H9 (cell line): Measurements from ENCODE around the gene NEK6. TPM values are rescaled to one million over a fixed set of nuclear protein-coding genes. Genes with fewer than 3 reads are reported as not detected.

ENCODE experiments used
- DNase-seq: peaks from one replicate; pipeline ENCODE4 v3.0.0-alpha.2; 2017
- H2AFZ ChIP-seq: one replicate; pipeline ENCODE4 v1.6.1; 2013; ENCODE audit warnings: mild to moderate bottlenecking, low read length, control low read depth, moderate library complexity
- H2AK5ac ChIP-seq: 2 replicates; pipeline ENCODE4 v1.6.1; 2013; ENCODE audit warnings: low read length, control low read depth, mixed read lengths; ENCODE audit not compliant: insufficient read length
- H2BK120ac ChIP-seq: one replicate; pipeline ENCODE4 v1.6.1; 2013; ENCODE audit warnings: low read depth, mild to moderate bottlenecking, low read length, control low read depth, inconsistent platforms; ENCODE audit not compliant: poor library complexity, severe bottlenecking
- H2BK12ac ChIP-seq: 2 replicates; pipeline ENCODE4 v1.6.1; 2013; ENCODE audit warnings: low read length, control low read depth, mixed read lengths, low read depth; ENCODE audit not compliant: insufficient read length
- H2BK15ac ChIP-seq: 2 replicates; pipeline ENCODE4 v1.6.1; 2013; ENCODE audit warnings: low read depth, low read length, control low read depth
- H2BK20ac ChIP-seq: one replicate; pipeline ENCODE4 v1.6.1; 2013; ENCODE audit warnings: low read depth, mild to moderate bottlenecking, low read length, control low read depth, inconsistent platforms; ENCODE audit not compliant: poor library complexity, severe bottlenecking
- H2BK5ac ChIP-seq: 2 replicates; pipeline ENCODE4 v1.6.1; 2013; ENCODE audit warnings: low read length, control low read depth, mixed read lengths; ENCODE audit not compliant: insufficient read length
- H3K14ac ChIP-seq: 2 replicates; pipeline ENCODE4 v1.6.1; 2013; ENCODE audit warnings: low read length, control low read depth; ENCODE audit not compliant: insufficient read depth
- H3K18ac ChIP-seq: 2 replicates; pipeline ENCODE4 v1.6.1; 2013; ENCODE audit warnings: low read depth, mild to moderate bottlenecking, mixed read lengths, low read length, control low read depth; ENCODE audit not compliant: insufficient read length
- H3K23ac ChIP-seq: 2 replicates; pipeline ENCODE4 v1.6.1; 2013; ENCODE audit warnings: low read length, control low read depth, mixed read lengths, low read depth; ENCODE audit not compliant: insufficient read length
- H3K23me2 ChIP-seq: 2 replicates; pipeline ENCODE4 v1.6.1; 2013; ENCODE audit warnings: low read depth, mild to moderate bottlenecking, mixed read lengths, low read length, control low read depth; ENCODE audit not compliant: insufficient read length, poor library complexity, severe bottlenecking
- H3K27ac ChIP-seq: 2 replicates; pipeline ENCODE4 v1.5.1; 2013; ENCODE audit warnings: low read length, control low read depth, mixed read lengths, low read depth; ENCODE audit not compliant: insufficient read length
- H3K27me3 ChIP-seq: 2 replicates; pipeline ENCODE4 v1.6.1; 2013; ENCODE audit warnings: low read length, control low read depth, inconsistent platforms; ENCODE audit not compliant: insufficient read depth
- H3K4ac ChIP-seq: 2 replicates; pipeline ENCODE4 v1.6.1; 2013; ENCODE audit warnings: low read depth, mild to moderate bottlenecking, control low read depth, inconsistent platforms, low read length, moderate library complexity
- H3K4me1 ChIP-seq: 2 replicates; pipeline ENCODE4 v1.6.1; 2013; ENCODE audit warnings: low read length, control low read depth, inconsistent platforms; ENCODE audit not compliant: insufficient read depth
- H3K4me2 ChIP-seq: 2 replicates; pipeline ENCODE4 v1.6.1; 2013; ENCODE audit warnings: low read length, control low read depth, mixed read lengths; ENCODE audit not compliant: insufficient read length, insufficient read depth
- H3K56ac ChIP-seq: 2 replicates; pipeline ENCODE4 v1.6.1; 2013; ENCODE audit warnings: low read depth, mild to moderate bottlenecking, mixed read lengths, low read length, control low read depth; ENCODE audit not compliant: insufficient read length
- H3K79me1 ChIP-seq: 2 replicates; pipeline ENCODE4 v1.6.1; 2013; ENCODE audit warnings: low read depth, mild to moderate bottlenecking, moderate library complexity, low read length, control low read depth, inconsistent platforms; ENCODE audit not compliant: insufficient read depth, poor library complexity, severe bottlenecking
- H3K79me2 ChIP-seq: 2 replicates; pipeline ENCODE4 v1.6.1; 2013; ENCODE audit warnings: low read length, control low read depth, inconsistent platforms; ENCODE audit not compliant: insufficient read depth
- H3K9ac ChIP-seq: 2 replicates; pipeline ENCODE4 v1.6.1; 2013; ENCODE audit warnings: low read length, control low read depth, mixed read lengths; ENCODE audit not compliant: insufficient read length; ENCODE audit errors: extremely low read depth
- H3K9me3 ChIP-seq: one replicate; pipeline ENCODE4 v1.6.1; 2013; ENCODE audit warnings: low read depth, low read length, inconsistent platforms; ENCODE audit not compliant: control insufficient read depth
- H3T11ph ChIP-seq: one replicate; pipeline ENCODE4 v1.6.1; 2013; ENCODE audit warnings: mild to moderate bottlenecking, low read length, control low read depth, inconsistent platforms
- H4K20me1 ChIP-seq: one replicate; pipeline ENCODE4 v1.6.1; 2013; ENCODE audit not compliant: control insufficient read depth, insufficient read length, insufficient read depth
- H4K5ac ChIP-seq: 2 replicates; pipeline ENCODE4 v1.6.1; 2013; ENCODE audit warnings: low read depth, mild to moderate bottlenecking, mixed read lengths, low read length, control low read depth; ENCODE audit not compliant: insufficient read length
- H4K8ac ChIP-seq: replicated peaks from 2 replicates; pipeline ENCODE4 v1.6.1; 2013; ENCODE audit warnings: low read length, control low read depth, mixed read lengths, low read depth; ENCODE audit not compliant: insufficient read length
- H4K91ac ChIP-seq: 2 replicates; pipeline ENCODE4 v1.6.1; 2013; ENCODE audit warnings: low read depth, mild to moderate bottlenecking, moderate library complexity, mixed read lengths, low read length, control low read depth; ENCODE audit not compliant: insufficient read length
- H3K27ac Mint-ChIP-seq, 3 experiments: 2 replicates in 2 of 3; 3 replicates in 1 of 3; pipeline ENCODE4 v1.8.0; 2020 to 2021; ENCODE audit warnings: mixed read lengths in 3 of 3, mild to moderate bottlenecking in 1 of 3, moderate library complexity in 1 of 3
- H3K27me3 Mint-ChIP-seq: 2 replicates; pipeline ENCODE4 v1.8.0; 2021; ENCODE audit warnings: low read depth, mild to moderate bottlenecking, moderate library complexity, mixed read lengths
- H3K36me3 Mint-ChIP-seq, 3 experiments: 2 replicates in 2 of 3; 3 replicates in 1 of 3; pipeline ENCODE4 v1.8.0; 2020 to 2021; ENCODE audit warnings: low read depth in 3 of 3, mixed read lengths in 3 of 3; ENCODE audit not compliant: insufficient read depth in 1 of 3
- H3K4me1 Mint-ChIP-seq, 2 experiments: 2 replicates each; pipeline ENCODE4 v1.8.0; 2020; ENCODE audit warnings: mixed read lengths in 2 of 2
- H3K4me3 Mint-ChIP-seq, 2 experiments: 2 replicates in 1 of 2; 3 replicates in 1 of 2; pipeline ENCODE4 v1.8.0; 2020 to 2021; ENCODE audit warnings: mild to moderate bottlenecking in 2 of 2, mixed read lengths in 2 of 2, moderate library complexity in 1 of 2
- H3K9me3 Mint-ChIP-seq, 2 experiments: 2 replicates in 1 of 2; 3 replicates in 1 of 2; pipeline ENCODE4 v1.8.0; 2020; ENCODE audit warnings: mild to moderate bottlenecking in 2 of 2, mixed read lengths in 2 of 2, moderate library complexity in 1 of 2
- CTCF ChIP-seq: fragments of 200-600 bp; sonication (generic); conservative IDR thresholded peaks from 3 replicates; pipeline ENCODE4 v1.8.0; 2021; ENCODE audit warnings: antibody characterized with exemption, mild to moderate bottlenecking
- WGBS: extraction: QIAGEN DNeasy Blood & Tissue Kit; methylation state at CpG from one replicate; pipeline ENCODE4 v1.1.7; 2013; ENCODE audit warnings: missing lambda C conversion rate, low lambda C conversion rate, mixed read lengths; ENCODE audit not compliant: insufficient read length; ENCODE audit errors: extremely low coverage; 5-methylcytosine and 5-hydroxymethylcytosine counted together
- total RNA-seq: library from RNA; stranded (reverse); gene quantifications from 2 replicates; pipeline ENCODE4 v1.2.1, GENCODE V29; 2021

Gene NEK6
- total RNA-seq, 1 experiment from 2014 or later = 14.3 TPM

GRCh38 chr9:124311283-124311682 is 53.5 kb downstream of the NEK6 start:
- Histone ChIP-seq H2BK120ac (no peak overlapping the region), H3K14ac (no peak overlapping the region), H3K23ac (no peak overlapping the region), H2BK12ac (no peak overlapping the region), H3K9ac (no peak overlapping the region), H3K4me2 (no peak overlapping the region), H3K4ac (no peak overlapping the region), H2AK5ac (no peak overlapping the region), H2BK5ac (no peak overlapping the region), H4K8ac (no peak overlapping the region), H3K23me2 (no peaks in the 10 kb centered on the region), H3T11ph (no peak overlapping the region), H2AFZ (no peak overlapping the region), H3K79me2 (no peaks in the 10 kb centered on the region), H3K79me1 (no peaks in the 10 kb centered on the region), H3K27me3 (no peaks in the 10 kb centered on the region), H3K4me1 (no peaks in the 10 kb centered on the region), H2BK15ac (no peak overlapping the region), H4K20me1 (peaks cover 2% of the 10 kb centered on the region), H2BK20ac (no peak overlapping the region), H3K27ac (no peak overlapping the region), H3K9me3 (no peaks in the 10 kb centered on the region), H4K5ac (no peak overlapping the region), H3K56ac (no peak overlapping the region), H3K18ac (no peak overlapping the region), H4K91ac (no peak overlapping the region)
- peaks cover 0 to 4% of the 10 kb centered on the region in 2 experiments; a peak in 1 of 4 replicates for H3K4me1 Mint-ChIP-seq
- H3K36me3 Mint-ChIP-seq = no peaks in the 10 kb centered on the region; a peak in 1 of 7 replicates
- no CpG with 5 or more reads among the region's 5 CpGs for WGBS
- TF ChIP-seq CTCF = peak; percentile 52; the same call in 2 of the 3 replicates
- H3K4me3 Mint-ChIP-seq = no peak overlapping the region
- H3K9me3 Mint-ChIP-seq = no peaks in the 10 kb centered on the region
- no peaks in the 10 kb centered on the region for H3K27me3 Mint-ChIP-seq
- peak; percentile 62 for DNase-seq
- H3K27ac Mint-ChIP-seq = no peak overlapping the region; a peak in 2 of 7 replicates
